OCI-LY1 (cell line): ENCODE results near the gene PRR5L.

Experiments
- H2AFZ ChIP-seq: fragments of 200-600 bp; sonication (generic), shearing (Covaris generic); 2 replicates; pipeline ENCODE4 v1.6.0; 2014; ENCODE audit warnings: antibody characterized with exemption, mild to moderate bottlenecking, low read length
- H3F3A ChIP-seq: fragments of 200-600 bp; sonication (generic), shearing (Covaris generic); 2 replicates; pipeline ENCODE4 v1.6.0; 2014; ENCODE audit warnings: mild to moderate bottlenecking, antibody characterized with exemption, low read length, moderate library complexity; ENCODE audit not compliant: insufficient read depth
- H3K27ac ChIP-seq: fragments of 200-600 bp; sonication (generic); 2 replicates; pipeline ENCODE4 v1.5.1; 2014; ENCODE audit warnings: low read length, mixed run types, mild to moderate bottlenecking, low read depth; ENCODE audit not compliant: poor library complexity, severe bottlenecking
- H3K27me3 ChIP-seq: fragments of 200-600 bp; sonication (generic); 2 replicates; pipeline ENCODE4 v1.6.0; 2014; ENCODE audit warnings: antibody characterized with exemption, mild to moderate bottlenecking, low read length, moderate library complexity; ENCODE audit not compliant: insufficient read depth
- H3K36me3 ChIP-seq: fragments of 200-600 bp; sonication (generic); 2 replicates; pipeline ENCODE4 v1.6.1; 2014; ENCODE audit warnings: mild to moderate bottlenecking, antibody characterized with exemption, low read length, moderate library complexity, mixed read lengths; ENCODE audit not compliant: insufficient read depth
- H3K4me1 ChIP-seq: fragments of 200-600 bp; sonication (generic); 2 replicates; pipeline ENCODE4 v1.5.1; 2014; ENCODE audit warnings: mild to moderate bottlenecking, low read length, moderate library complexity; ENCODE audit not compliant: insufficient read depth, severe bottlenecking
- H3K4me2 ChIP-seq: fragments of 200-600 bp; sonication (generic), shearing (Covaris generic); 2 replicates; pipeline ENCODE4 v1.6.1; 2014; ENCODE audit warnings: low read length
- H3K4me3 ChIP-seq: fragments of 200-600 bp; sonication (generic); 2 replicates; pipeline ENCODE4 v1.5.1; 2014; ENCODE audit warnings: low read length, low read depth, mild to moderate bottlenecking, mixed read lengths; ENCODE audit not compliant: poor library complexity, severe bottlenecking
- H3K79me2 ChIP-seq: fragments of 200-600 bp; shearing (Covaris generic); 2 replicates; pipeline ENCODE4 v1.6.1; 2016; ENCODE audit warnings: mixed run types, low read length, mixed read lengths; ENCODE audit not compliant: insufficient read depth
- H3K9ac ChIP-seq: fragments of 200-600 bp; sonication (generic), shearing (Covaris generic); 2 replicates; pipeline ENCODE4 v1.6.1; 2014; ENCODE audit warnings: mild to moderate bottlenecking, low read length, mixed read lengths
- H3K9me2 ChIP-seq: fragments of 200-600 bp; sonication (generic), shearing (Covaris generic); 2 replicates; pipeline ENCODE4 v1.6.1; 2014; ENCODE audit warnings: low read depth, mild to moderate bottlenecking, low read length, mixed read lengths
- H3K9me3 ChIP-seq: fragments of 200-600 bp; shearing (Covaris generic); 2 replicates; pipeline ENCODE4 v1.6.1; 2014; ENCODE audit warnings: low read length, mixed read lengths
- H4K20me1 ChIP-seq: fragments of 200-600 bp; sonication (generic), shearing (Covaris generic); 2 replicates; pipeline ENCODE4 v1.6.0; 2016; ENCODE audit warnings: mild to moderate bottlenecking, low read length; ENCODE audit not compliant: insufficient read depth
- EZH2 ChIP-seq: fragments of 200-600 bp; sonication (generic), shearing (Covaris generic); IDR thresholded peaks from 2 replicates; pipeline ENCODE4 v1.8.0; 2017; ENCODE audit warnings: borderline replicate concordance, mixed run types, mild to moderate bottlenecking, antibody characterized with exemption, low read length, moderate library complexity, mixed read lengths
- TF ChIP-seq, protein P1 (sequence below): fragments of 200-600 bp; sonication (generic), shearing (Covaris generic); IDR thresholded peaks from 2 replicates; pipeline ENCODE4 v1.5.1; 2017; ENCODE audit warnings: mild to moderate bottlenecking, antibody characterized with exemption, low read length, moderate library complexity, mixed read lengths

PRR5L gene

DNA sequence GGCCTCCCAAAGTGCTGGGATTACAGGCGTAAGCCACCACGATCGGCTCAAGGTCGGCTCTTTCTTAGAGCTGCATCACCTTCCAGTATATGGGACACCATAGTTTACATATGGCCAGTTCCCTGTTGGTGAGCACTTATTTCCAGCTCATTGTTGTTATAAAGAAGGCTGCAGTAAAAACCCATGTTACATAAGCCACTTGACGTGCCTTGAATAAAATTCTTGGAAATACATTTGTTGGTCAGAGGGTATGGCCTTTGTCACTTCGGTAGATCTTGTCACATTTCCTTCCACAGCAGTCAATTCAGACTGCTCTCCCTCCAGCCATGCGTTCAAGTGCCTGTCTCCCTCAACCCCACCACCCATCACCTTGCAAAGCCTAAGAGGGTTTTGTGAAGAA is 92.9 kb downstream of the PRR5L start:
- H3K79me2 ChIP-seq = no peaks in the 10 kb centered on the region
- H2AFZ ChIP-seq = no peak overlapping the region
- TF ChIP-seq, protein P1, sequence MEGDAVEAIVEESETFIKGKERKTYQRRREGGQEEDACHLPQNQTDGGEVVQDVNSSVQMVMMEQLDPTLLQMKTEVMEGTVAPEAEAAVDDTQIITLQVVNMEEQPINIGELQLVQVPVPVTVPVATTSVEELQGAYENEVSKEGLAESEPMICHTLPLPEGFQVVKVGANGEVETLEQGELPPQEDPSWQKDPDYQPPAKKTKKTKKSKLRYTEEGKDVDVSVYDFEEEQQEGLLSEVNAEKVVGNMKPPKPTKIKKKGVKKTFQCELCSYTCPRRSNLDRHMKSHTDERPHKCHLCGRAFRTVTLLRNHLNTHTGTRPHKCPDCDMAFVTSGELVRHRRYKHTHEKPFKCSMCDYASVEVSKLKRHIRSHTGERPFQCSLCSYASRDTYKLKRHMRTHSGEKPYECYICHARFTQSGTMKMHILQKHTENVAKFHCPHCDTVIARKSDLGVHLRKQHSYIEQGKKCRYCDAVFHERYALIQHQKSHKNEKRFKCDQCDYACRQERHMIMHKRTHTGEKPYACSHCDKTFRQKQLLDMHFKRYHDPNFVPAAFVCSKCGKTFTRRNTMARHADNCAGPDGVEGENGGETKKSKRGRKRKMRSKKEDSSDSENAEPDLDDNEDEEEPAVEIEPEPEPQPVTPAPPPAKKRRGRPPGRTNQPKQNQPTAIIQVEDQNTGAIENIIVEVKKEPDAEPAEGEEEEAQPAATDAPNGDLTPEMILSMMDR = no peak
- no peak for TF ChIP-seq EZH2
- H3K4me3 ChIP-seq = no peak overlapping the region
- no peak overlapping the region for H3K27ac ChIP-seq
- H3K9ac ChIP-seq = no peak overlapping the region
- no peaks in the 10 kb centered on the region for H3K27me3 ChIP-seq
- H3F3A ChIP-seq = no peaks in the 10 kb centered on the region
- no peaks in the 10 kb centered on the region for H4K20me1 ChIP-seq
- H3K9me3 ChIP-seq = no peaks in the 10 kb centered on the region
- H3K36me3 ChIP-seq = no peaks in the 10 kb centered on the region
- no peaks in the 10 kb centered on the region for H3K9me2 ChIP-seq
- no peak overlapping the region for H3K4me2 ChIP-seq
- H3K4me1 ChIP-seq = no peaks in the 10 kb centered on the region

DNA sequence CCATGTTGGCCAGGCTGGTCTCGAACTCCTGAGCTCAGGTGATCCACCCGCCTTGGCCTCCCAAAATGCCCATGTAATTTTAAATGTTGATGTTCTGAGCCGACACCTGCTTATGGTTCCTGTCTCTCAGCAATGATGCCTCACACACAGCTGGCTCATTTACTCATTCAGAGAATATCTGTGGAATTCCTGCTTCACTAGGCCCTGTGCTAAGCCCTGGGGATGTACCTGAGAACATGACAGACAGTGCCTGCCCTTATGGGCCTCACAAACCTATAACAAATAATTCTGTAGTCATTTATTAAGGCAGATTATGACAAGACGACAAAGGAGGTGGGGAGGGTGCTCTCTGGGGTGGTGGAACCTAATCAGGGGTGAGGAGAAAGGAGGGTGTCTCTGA is 93.7 kb downstream of the PRR5L start:
- Histone ChIP-seq H3K9ac (no peak overlapping the region), H3K79me2 (no peaks in the 10 kb centered on the region), H3K9me2 (no peaks in the 10 kb centered on the region), H3F3A (no peaks in the 10 kb centered on the region), H3K9me3 (no peaks in the 10 kb centered on the region), H3K4me2 (no peak overlapping the region), H4K20me1 (no peaks in the 10 kb centered on the region), H2AFZ (no peak overlapping the region), H3K4me1 (no peaks in the 10 kb centered on the region), H3K36me3 (no peaks in the 10 kb centered on the region), H3K27me3 (no peaks in the 10 kb centered on the region), H3K27ac (no peak overlapping the region), H3K4me3 (no peak overlapping the region)
- no peak for TF ChIP-seq EZH2
- TF ChIP-seq, protein P1 = no peak

DNA sequence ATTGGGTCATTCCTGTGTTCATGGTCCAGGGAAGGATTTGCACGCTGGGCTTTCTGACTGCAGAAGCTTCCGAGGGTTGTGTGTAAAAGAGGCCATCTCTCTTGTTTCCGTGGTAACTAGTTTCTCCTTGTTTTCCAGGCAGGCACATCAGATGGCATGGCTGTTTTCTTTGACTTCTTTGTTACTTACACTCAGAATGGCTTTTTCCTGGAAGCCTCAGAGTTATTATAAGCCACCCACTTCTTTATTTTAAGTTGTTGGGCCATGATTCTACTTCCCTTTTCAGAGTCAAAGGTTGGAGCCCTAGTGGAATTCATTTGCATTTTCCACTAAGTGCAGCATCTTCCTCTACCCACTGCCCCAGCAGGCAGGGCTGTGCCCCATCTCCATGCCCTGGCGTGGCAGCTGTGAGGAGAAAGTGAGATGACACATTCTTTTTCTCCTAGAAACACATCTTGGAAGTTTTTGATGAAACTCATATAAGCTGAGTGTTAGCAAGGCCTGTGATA is 94.9 kb downstream of the PRR5L start:
- Histone ChIP-seq H4K20me1 (no peaks in the 10 kb centered on the region), H3K4me1 (no peaks in the 10 kb centered on the region), H3K9ac (no peak overlapping the region), H3K36me3 (no peaks in the 10 kb centered on the region), H3K9me3 (no peaks in the 10 kb centered on the region), H3K4me2 (no peak overlapping the region), H3K4me3 (no peak overlapping the region), H3K27me3 (no peaks in the 10 kb centered on the region), H3K9me2 (no peaks in the 10 kb centered on the region), H3K79me2 (no peaks in the 10 kb centered on the region), H3K27ac (no peak overlapping the region), H2AFZ (no peak overlapping the region), H3F3A (no peaks in the 10 kb centered on the region)
- TF ChIP-seq, protein P1 = no peak
- no peak for TF ChIP-seq EZH2
